Measurements from ENCODE around the gene STIP1.

Gene STIP1

DNA sequence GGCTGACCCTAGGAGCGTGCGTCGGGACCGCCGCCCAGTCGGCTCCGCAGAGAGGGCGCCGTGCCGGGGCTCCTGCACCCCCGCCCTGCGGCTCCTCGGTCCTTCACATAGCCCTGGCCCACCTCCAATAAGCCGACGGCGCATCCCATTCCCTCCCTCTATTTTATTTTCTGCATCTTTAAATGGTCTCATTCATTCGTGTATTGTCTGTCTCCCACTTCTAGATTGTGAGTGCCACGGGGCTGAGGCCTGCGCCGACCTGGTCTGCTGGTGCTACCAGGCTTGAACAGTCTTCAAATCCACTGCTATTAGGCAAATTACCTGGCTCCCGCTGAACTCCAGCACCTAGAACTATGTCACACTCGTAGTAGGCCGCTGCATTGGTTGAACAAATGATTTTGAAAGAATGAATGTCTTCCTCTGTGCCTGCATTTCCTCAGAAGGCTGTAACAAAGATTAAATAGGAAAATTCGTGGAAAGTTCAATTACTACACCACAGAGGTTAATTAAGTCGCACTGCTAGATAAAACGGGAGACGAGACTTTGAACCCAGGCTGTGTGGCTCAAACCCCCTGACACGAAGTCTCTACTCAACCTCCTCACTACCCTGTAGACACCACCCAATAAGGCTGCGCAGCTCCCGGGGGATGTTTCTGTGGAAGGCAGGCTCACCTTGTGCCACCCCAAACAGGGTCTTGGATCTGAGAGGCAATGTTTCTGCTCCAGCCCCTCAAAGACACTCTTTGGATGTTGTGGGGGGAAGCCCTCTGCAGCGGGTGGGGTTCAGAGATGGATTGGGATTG, 62.0 kb downstream of the STIP1 start:
- DNase-seq (ENCODE audit: extremely low read depth, low read depth), result no peak
- no peak for TF ChIP-seq CTCF (IDR thresholded peaks at IDR 0.05; ENCODE audit: low read depth, low read length, missing control alignments)
- H3K4me3 ChIP-seq (replicated peaks; ENCODE audit: low read depth, low read length), result peak overlapping the region; percentile 62

DNA sequence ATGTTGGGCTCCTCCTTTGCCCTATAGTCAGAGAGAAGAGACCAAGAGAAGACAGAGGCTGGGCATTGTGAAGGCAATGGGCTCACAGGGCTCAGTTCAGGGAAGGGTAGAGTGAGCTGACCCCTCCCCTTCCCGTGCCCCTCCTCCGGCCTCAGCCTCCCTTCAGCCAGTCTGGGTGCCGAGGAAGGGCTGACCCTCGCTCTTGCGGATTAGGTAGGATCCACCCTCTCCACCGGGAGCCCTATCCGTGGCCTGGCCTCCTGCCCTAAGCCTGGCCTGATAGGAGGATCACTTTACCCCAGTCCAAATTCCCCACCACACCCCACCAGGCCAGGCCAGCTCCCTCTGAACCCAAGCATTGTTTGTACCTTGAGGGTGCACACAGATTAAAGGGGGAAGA, 62.6 kb downstream of the STIP1 start:
- H3K4me3 ChIP-seq (replicated peaks; ENCODE audit: low read depth, low read length), result no peak overlapping the region
- TF ChIP-seq CTCF (IDR thresholded peaks at IDR 0.05; ENCODE audit: low read depth, low read length, missing control alignments), result no peak
- DNase-seq (ENCODE audit: extremely low read depth, low read depth), result no peak

DNA sequence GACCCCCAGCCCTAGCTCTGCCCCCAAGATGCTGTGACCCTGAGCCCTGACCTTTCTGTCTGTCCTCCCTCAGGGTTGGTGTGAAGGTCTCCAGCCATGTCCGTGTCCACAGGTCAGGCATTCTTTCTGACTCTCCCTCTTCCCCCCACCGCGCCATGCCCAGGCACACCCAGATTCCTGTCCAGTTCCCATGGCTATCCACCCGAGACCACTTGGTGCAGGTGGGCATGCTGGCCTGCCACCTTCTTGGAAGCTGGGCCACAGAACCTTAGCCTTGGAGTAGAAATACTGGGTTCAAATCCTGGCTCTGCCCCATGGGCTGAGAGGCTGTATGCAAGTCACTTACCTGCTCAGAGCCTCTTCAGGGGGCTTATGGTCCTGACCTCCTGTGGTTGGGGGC, 63.1 kb downstream of the STIP1 start:
- no peak for TF ChIP-seq CTCF (IDR thresholded peaks at IDR 0.05; ENCODE audit: low read depth, low read length, missing control alignments)
- H3K4me3 ChIP-seq (replicated peaks; ENCODE audit: low read depth, low read length), result no peak overlapping the region
- DNase-seq (ENCODE audit: extremely low read depth, low read depth), result no peak

DNA sequence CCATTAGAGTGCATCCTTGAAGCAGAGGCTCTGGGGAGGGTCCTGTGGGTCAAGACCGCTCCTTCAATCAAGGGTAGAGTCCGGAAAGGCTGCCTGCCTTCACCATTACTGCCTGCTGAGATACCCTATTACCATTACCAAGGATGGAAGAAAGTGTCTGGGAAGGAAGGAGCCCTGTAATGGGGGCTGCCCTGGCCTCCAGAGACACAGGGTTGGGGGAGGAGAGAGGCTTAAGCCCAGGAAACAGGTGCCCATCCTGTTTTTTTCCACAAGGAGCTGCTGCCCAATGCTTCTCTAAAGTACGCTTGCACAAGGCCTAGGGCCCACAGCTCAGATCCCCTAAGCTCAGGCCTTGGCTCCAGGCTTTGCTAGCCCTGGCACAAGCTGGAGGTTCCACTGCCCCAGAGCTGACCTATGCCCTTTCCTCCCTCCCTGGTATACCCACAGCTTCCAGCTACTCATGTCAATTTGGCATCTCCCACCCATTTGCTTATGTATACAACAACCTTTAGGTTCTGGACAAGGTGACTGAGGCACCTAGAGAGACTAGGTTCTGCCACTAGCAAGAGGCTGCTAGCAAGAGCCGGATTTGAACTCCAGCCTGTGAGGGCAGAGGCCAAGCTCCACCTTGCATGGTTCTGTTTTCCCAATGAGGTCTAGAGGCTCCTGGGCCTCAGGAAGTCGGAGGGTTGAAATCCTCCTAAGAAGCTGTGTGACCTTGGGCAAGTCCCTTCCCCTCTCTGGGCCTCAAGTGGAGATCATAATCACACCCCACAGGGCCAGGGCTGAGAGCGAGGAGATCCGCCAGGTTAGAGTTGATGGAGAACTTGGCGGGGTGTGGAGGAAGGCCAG, 63.8 kb downstream of the STIP1 start:
- no peak overlapping the region for H3K4me3 ChIP-seq (replicated peaks; ENCODE audit: low read depth, low read length)
- DNase-seq (ENCODE audit: extremely low read depth, low read depth), result no peak
- TF ChIP-seq CTCF (IDR thresholded peaks at IDR 0.05; ENCODE audit: low read depth, low read length, missing control alignments), result no peak

DNA sequence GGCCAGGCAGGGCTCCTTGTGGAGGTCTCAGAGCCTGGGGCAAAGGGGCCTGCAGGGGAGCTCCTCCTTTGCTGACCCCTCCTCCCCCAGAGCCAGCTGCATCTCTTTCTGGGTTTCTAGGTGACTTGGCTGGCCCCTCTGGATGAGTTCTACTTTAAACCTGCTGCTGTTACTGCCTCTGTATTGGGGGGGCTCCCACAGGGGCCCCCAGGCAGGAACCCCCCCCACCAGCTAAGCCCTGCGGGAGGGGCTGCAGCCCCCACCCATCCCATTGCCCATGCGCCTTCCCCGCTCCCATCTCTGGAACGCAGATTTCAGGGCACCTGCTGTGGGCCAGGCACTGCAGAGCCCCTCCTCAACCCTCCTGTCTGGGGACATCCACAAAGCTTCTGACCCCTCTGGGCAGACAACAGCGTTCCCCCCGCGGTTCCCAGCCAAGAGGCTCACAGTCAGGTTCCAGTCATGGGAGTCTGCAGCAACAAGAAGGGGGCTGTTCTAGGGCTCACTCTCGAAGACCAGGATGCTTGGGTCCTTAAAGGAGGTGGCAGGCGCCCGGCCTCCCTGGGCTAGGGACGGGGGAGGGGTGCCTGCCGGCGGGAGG, 64.5 kb downstream of the STIP1 start:
- DNase-seq (ENCODE audit: extremely low read depth, low read depth), result no peak
- H3K4me3 ChIP-seq (replicated peaks; ENCODE audit: low read depth, low read length), result peak overlapping the region; percentile 49
- no peak for TF ChIP-seq CTCF (IDR thresholded peaks at IDR 0.05; ENCODE audit: low read depth, low read length, missing control alignments)

- H3K4me3 ChIP-seq (replicated peaks; ENCODE audit: low read depth, low read length), result peak within 1 kb of the TSS; percentile 84
- DNase-seq (ENCODE audit: extremely low read depth, low read depth), result no peak
- TF ChIP-seq CTCF (IDR thresholded peaks at IDR 0.05; ENCODE audit: low read depth, low read length, missing control alignments), result peak; percentile 52
Measured at GRCh38 chr11:64251016-64251752, 65.2 kb downstream of the STIP1 start, which contains the start of gene PLCB3. Gene PLCB3, plus strand, starts transcription at chr11:64251530. Its CDS starts 120 bp downstream, at chr11:64251650.

Data from HFF-Myc (cell line).